GM21529 (cell line): ENCODE data around the gene TMEM185A.
"Not testable (repeated sequence)": the region's sequence is repeated elsewhere in the genome, so short reads cannot be mapped to it uniquely, and the experiment has no call there.

ENCODE experiments used
- ATAC-seq: cut with Tn5 transposase; IDR thresholded peaks from one replicate; pipeline ENCODE4 v1.9.1; 2021; ENCODE audit not compliant: unreplicated experiment

TMEM185A gene

DNA sequence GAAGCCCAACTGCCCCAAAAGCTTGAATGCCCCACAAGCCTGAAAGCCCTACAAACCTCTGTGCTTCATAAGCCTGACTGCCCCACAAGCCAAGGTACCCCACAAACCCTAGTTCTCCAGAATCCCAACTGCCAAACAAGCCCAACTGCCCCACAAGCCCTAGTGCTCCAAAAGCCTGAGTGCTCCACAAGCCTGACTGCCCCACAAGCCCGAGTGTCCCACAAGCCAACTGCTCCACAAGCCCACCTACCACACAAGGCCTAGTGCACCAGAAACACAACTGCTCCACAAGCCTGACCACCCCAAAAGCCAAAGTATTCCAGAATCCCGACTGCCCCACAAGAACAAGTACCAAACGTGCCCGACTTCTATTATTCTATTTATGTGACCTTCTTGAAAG, 68.2 kb downstream of the TMEM185A start:
- no peak for ATAC-seq

DNA sequence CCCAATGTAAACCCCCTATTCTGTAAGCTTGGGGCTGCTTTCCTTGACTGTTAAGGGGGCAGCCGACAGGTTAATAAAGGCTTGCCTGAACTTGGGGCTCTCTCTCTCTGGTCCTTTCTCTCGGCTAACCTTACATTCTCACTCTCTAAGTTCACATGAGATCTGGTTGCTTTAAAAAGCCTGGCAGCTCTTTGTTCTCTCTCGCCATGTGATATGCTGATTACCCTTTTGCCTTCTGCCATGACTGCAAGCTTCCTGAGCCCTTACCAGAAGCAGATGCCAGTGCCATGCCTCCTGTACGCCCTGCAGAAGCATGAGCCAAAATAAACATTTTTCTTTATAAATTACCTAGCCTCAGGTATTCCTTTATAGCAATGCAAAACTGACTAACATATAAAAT, 76.3 kb downstream of the TMEM185A start:
- ATAC-seq = not testable (repeated sequence)

DNA sequence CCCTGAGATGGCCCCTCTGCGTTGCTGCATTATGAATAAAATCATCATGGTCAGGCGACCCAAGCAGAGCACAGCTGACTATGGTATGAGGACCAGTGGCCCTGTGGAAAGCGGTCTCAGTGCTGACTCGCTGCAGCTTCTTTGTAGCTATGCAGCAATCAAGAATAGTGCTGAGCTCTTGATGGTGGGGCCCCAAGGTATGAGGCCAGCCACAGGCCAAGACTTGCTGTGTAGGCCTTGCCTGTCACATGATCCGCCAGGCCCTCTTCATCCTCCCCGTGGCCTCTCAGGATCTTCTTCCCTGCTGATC, 79.7 kb downstream of the TMEM185A start:
- not testable (repeated sequence) for ATAC-seq

DNA sequence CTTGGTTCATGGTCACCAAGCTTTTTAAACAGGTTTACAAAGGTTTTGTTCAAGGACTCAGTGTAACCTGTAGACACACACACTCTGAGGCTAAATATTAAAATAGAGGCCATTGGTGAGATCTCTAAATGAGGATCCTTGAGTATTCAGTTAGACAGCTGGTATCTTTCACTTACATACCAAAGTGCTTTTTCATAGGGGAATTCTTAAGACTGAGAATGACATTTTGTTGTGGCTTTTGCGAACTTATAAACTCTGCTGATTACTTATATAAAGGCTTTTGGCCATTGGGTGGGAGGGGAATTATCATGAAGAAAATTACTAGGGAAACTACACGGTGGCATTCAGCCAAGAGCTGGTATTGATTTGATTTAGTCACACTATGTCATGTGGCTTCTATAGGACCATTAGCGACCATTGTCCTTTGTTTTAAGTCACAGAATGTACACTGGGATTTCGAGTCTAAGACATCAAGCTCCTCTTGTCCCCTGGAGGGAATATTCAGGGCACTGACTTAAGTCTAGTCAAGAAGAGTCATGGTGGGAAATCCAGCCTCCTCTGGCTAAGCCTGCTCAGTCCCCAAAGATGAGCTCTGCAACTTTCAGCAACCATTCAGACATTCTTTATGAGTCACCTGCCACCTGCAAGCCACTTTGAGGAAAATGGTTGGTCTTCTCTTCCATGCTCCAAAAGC, 80.2 kb downstream of the TMEM185A start:
- ATAC-seq = peak; percentile 47

DNA sequence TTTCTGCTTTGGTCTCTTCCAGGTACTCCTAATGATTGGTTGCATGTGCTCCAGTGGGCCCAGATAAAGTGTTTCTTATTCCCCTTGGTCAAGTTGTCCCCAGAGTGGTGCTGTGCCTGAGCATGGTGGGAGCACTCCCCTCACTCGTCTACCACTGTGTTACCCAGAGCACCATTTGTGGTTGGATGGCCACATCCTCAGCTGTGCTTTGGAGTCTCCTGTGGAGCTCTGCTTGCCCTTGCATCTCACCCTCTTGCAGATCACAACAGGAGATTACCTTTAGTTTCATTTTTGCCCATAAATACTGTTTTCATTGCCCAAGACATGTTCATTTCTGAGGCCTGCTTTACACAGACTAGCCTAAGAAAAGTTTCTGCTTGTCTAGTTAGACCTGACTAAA, 81.1 kb downstream of the TMEM185A start:
- ATAC-seq = not testable (repeated sequence)

DNA sequence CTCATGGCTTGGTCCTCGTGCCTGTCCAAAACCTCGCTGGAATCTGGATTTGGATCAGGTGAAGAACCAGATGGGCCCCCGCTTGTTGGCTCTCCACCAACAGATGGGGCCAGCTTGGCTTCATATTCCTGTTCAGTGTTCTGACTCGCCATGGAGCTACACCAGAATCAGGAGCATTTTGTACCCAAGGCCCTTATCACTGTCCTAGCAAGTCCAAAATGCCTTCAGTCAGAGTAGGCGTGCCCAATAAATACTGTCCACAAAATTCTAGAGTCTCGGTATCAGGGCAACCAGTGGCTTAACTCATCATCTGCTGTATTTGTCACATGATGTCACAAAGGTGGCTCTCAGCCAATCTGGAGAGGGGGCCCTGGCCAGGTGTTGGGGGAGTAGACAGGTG, 81.9 kb downstream of the TMEM185A start, which contains the start of gene HSFX3:
HSFX3 (minus strand) TSS at position 224 of the 400 bp plus-strand sequence; CDS start at position 152, 72 bp downstream.
- not testable (repeated sequence) for ATAC-seq

DNA sequence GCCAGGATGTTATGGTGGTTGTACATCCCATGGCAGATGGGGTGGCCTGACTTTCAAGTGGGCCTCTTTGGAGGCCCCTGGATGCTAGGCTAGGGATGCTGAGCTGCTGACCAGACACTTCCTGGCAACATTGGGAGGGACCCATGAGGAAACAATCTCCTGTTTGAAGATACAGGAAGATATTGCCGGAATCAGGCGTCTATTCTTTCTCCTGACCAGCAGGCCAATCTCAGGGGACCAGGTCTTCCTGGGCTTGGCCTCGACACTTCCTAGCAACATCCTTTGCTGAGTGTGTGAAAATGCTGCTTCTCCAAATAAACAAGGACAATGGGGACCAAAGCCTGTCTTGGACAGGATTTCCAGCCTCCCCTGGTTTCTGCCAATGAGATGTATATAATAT, 83.8 kb downstream of the TMEM185A start:
- ATAC-seq = not testable (repeated sequence)

DNA sequence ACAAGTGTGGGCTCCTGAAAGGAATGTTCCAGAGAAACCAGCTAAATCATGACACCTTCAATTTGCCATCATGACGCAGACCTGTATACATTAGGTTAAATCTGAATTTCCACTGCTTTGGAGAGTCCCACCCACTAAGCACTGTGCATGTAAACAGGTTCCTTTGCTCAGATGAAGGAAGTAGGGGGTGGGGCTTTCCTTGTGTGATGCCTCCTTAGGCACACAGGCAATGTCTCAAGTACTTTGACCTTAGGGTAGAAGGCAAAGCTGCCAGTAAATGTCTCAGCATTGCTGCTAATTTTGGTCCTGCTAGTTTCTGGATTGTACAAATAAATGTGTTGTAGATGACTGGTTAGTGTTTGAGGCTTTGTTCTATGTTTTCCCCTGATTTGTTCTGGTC, 84.6 kb downstream of the TMEM185A start:
- ATAC-seq = not testable (repeated sequence)
